Subcutaneous abdominal adipose tissue (tissue), 5 donors: ENCODE data around the gene HDAC9.

ENCODE experiments used
- H3K27ac ChIP-seq: one replicate; pipeline ENCODE4 v1.7.0; 2013; ENCODE audit warnings: low read depth, mild to moderate bottlenecking, inconsistent platforms, low read length, moderate library complexity
- H3K27me3 ChIP-seq, 5 donors: one replicate each; pipeline ENCODE4 v1.7.0; 2013; ENCODE audit warnings: low read length in 5 of 5, inconsistent platforms in 1 of 5; ENCODE audit not compliant: control insufficient read depth in 5 of 5, insufficient read depth in 4 of 5
- H3K36me3 ChIP-seq, 5 donors: one replicate each; pipeline ENCODE4 v1.7.0; 2013; ENCODE audit warnings: low read length in 5 of 5; ENCODE audit not compliant: control insufficient read depth in 5 of 5, insufficient read depth in 5 of 5
- H3K4me1 ChIP-seq, 5 donors: one replicate each; pipeline ENCODE4 v1.7.0; 2013; ENCODE audit warnings: low read length in 5 of 5, mild to moderate bottlenecking in 3 of 5, moderate library complexity in 1 of 5; ENCODE audit not compliant: control insufficient read depth in 5 of 5, insufficient read depth in 5 of 5
- H3K4me3 ChIP-seq, 5 donors: one replicate each; pipeline ENCODE4 v1.7.0; 2013; ENCODE audit warnings: low read length in 5 of 5, low read depth in 1 of 5
- H3K9ac ChIP-seq, 5 donors: one replicate each; pipeline ENCODE4 v1.7.0; 2013; ENCODE audit warnings: low read length in 5 of 5, mild to moderate bottlenecking in 4 of 5, moderate library complexity in 3 of 5
- H3K9me3 ChIP-seq, 5 donors: one replicate each; pipeline ENCODE4 v1.7.0; 2013; ENCODE audit warnings: low read length in 5 of 5; ENCODE audit not compliant: control insufficient read depth in 5 of 5
- donor health status: healthy.
- donor health status: healthy.
- donor health status: healthy.
- donor health status: healthy.
- donor health status: healthy.

The HDAC9 gene

DNA sequence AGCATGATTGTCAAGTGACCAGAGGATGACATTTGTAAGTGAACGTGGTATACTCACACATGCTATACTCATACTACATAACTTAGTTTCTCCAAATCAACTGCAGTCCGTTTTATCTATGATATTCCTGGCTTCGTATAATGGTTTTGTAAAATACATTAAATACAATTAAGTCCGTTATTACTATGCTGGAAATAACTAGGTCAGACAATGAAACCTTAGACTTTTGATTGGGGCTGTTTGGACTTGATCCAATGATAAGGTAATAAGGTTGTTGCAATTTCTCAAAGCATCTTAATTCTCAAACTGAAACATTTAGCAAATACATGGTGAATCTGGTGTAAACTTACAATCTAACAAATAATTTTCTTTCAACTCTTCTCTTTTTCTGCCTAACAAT is 504.9 kb downstream of the HDAC9 start:
- peaks cover 0 to 4% (median 0%) of the 10 kb centered on the region in 5 donors for H3K36me3 ChIP-seq
- H3K4me1 ChIP-seq = peaks cover 0 to 29% (median 12%) of the 10 kb centered on the region in 5 donors
- no peak overlapping the region for H3K27ac ChIP-seq
- no peak overlapping the region for H3K9ac ChIP-seq
- no peak overlapping the region for H3K4me3 ChIP-seq
- no peaks in the 10 kb centered on the region for H3K27me3 ChIP-seq
- no peaks in the 10 kb centered on the region for H3K9me3 ChIP-seq

DNA sequence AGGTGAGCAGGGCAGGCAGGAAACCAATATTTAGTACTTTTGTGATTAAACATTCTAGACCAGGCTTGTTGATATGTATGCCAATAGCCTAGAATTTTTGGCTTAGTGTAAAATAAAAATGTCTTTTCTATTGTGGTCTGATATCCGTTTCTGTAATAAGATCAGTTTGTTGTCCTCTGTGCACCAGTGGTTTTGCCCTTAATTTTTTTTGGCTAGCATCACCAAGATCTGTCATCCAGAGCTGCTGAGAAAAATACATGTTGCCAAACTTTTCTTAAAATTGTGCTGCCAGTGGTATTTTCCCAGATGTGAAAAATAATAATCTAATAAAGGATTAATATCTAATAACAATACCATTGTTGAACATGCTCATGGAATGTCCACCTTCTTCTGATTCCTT is 506.3 kb downstream of the HDAC9 start:
- Histone ChIP-seq H3K4me1 (peaks cover 0 to 21% (median 6%) of the 10 kb centered on the region in 5 donors), H3K36me3 (peaks cover 0 to 4% (median 0%) of the 10 kb centered on the region in 5 donors), H3K9ac (no peak overlapping the region), H3K27ac (no peak overlapping the region), H3K4me3 (no peak overlapping the region), H3K27me3 (no peaks in the 10 kb centered on the region), H3K9me3 (no peaks in the 10 kb centered on the region)

DNA sequence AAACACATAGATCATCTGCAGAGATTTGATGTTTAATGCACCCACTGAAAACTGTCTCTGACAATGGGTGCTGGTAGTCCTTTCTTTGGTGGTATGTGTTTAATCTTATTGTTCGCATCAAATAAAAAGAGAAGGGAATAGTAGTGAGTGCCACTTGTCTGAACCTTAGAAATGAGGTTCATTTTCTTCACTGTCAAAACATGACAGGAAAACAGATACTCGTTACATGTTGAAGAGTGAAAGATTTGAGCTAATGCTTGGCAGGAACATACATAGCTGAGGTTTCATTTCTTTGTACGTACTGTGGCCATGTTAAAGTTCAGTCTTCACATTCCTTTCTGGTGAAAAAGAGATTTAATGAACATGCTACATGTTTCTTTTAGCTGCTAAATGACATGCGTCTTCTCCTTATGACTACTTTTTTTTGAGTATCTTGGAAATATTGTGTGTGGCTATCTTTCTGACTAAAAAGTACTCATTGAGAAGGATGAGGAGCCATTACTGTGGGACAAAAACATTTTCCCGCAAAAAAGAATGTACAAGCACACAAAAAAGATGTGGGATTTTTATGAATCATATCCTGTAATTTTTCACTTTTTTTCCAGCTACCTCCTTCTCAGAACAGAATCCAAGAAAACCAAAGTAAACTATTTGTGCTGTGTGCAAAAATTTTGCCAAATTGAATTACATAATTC is 513.8 kb downstream of the HDAC9 start:
- Histone ChIP-seq H3K4me3 (peak overlapping the region in 2 of 5 donors; percentile 28 to 55), H3K27ac (no peak overlapping the region), H3K9ac (peak overlapping the region in 1 of 5 donors; percentile 19), H3K4me1 (no peaks in the 10 kb centered on the region), H3K36me3 (no peaks in the 10 kb centered on the region), H3K27me3 (no peaks in the 10 kb centered on the region), H3K9me3 (no peaks in the 10 kb centered on the region)

DNA sequence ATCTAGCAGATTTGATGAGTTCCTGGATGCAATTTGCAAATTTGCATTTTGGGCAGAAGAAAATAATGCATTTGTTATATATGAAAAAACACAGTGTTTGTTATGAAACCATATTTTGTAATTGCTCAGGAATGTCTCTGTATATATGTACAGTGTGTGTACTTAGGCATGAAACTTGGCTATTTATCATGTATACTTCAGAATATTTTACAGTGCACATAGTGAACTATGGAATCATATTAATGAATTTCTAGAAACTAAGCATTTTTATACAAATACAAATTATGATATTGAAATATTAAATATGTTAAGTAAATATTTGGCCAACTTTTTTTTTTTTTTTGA is 514.4 kb downstream of the HDAC9 start:
- Histone ChIP-seq H3K9me3 (no peaks in the 10 kb centered on the region), H3K4me1 (no peaks in the 10 kb centered on the region), H3K36me3 (no peaks in the 10 kb centered on the region), H3K4me3 (no peak overlapping the region), H3K27ac (no peak overlapping the region), H3K9ac (no peak overlapping the region), H3K27me3 (no peaks in the 10 kb centered on the region)

DNA sequence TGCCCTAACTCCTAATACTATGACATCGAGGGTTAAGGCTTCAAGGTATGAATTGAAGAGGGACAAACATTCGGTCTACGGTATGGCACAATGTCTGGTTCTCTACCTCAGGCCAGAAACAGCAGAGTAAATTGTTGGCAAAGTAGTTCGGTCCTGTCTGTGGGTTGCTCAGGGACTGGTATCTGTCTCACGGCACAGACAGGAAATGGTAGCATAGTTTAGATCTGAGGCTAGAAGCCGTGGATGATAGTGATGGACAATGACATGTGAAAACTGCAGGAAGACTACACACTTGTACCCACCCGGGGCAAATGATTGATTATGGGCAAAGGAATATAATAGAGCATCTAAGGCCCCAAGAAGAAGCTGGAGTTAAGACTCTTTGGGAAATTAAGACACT is 515.7 kb downstream of the HDAC9 start:
- Histone ChIP-seq H3K27ac (no peak overlapping the region), H3K9me3 (peaks cover 0 to 4% (median 0%) of the 10 kb centered on the region in 5 donors), H3K9ac (no peak overlapping the region), H3K36me3 (peaks cover 0 to 2% (median 0%) of the 10 kb centered on the region in 5 donors), H3K4me1 (no peaks in the 10 kb centered on the region), H3K27me3 (no peaks in the 10 kb centered on the region), H3K4me3 (no peak overlapping the region)

DNA sequence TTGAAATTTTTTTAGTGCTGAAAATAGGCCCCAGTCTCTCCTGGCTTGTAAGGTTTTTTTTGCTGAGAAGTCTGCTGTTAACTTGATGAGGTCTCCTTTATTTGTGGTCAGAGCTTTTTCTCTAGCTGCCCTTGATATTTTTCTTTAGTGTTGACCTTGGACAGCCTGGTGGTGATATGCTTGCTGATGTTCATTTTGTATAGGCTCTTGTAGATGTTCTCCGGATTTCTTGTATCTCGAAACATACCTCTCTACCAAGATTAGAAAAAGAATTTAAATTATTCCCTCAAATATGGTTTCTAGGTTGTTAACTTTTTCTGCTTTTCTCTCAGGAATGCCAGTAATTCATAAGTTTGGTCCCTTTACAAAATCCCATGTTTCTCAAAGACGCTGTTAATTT is 519.5 kb downstream of the HDAC9 start:
- Histone ChIP-seq H3K27ac (no peak overlapping the region), H3K4me1 (no peaks in the 10 kb centered on the region), H3K36me3 (peaks cover 0 to 2% (median 0%) of the 10 kb centered on the region in 5 donors), H3K27me3 (no peaks in the 10 kb centered on the region), H3K4me3 (no peak overlapping the region), H3K9me3 (peaks cover 0 to 13% (median 0%) of the 10 kb centered on the region in 5 donors), H3K9ac (no peak overlapping the region)

DNA sequence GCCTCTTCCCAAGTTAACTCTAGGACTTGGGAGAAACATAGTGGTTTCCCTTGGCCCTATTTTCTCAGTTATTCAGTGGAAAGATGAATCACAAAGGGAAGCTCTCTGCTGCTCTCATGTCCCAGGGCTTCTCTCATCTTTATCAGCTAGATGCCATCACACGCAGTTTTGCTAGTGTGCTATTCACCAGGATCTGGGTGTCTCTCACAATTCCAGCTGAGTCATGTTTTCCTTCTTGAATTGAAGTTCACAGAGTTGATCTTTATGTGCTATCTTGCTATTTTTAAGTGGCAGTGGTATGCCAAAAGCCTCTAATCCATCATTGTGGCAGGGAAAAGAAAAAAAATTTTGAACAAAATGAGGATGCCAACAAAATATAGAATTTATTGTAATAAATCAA is 520.6 kb downstream of the HDAC9 start:
- Histone ChIP-seq H3K4me1 (no peaks in the 10 kb centered on the region), H3K9ac (no peak overlapping the region), H3K36me3 (peaks cover 0 to 2% (median 0%) of the 10 kb centered on the region in 5 donors), H3K9me3 (peaks cover 0 to 13% (median 0%) of the 10 kb centered on the region in 5 donors), H3K27me3 (no peaks in the 10 kb centered on the region), H3K4me3 (no peak overlapping the region), H3K27ac (no peak overlapping the region)

DNA sequence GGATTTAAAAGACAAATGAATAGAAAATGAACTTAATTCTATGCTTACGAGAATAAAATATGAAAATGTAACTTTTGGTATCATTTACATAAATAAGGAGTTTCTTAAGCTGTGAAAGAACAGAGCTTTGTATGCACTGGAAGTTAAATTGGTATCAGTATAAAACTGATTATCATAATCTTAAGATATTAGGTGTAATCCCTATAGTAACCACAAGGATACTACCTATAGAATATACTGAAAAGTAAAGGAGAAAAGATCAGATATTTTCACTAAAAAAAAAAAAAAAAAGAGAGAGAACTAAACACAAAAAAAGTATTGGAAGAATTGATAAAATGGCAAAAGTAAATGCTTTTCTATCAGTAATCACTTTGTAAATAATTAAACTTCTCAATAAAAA is 521.8 kb downstream of the HDAC9 start:
- peaks cover 0 to 2% (median 0%) of the 10 kb centered on the region in 5 donors for H3K36me3 ChIP-seq

DNA sequence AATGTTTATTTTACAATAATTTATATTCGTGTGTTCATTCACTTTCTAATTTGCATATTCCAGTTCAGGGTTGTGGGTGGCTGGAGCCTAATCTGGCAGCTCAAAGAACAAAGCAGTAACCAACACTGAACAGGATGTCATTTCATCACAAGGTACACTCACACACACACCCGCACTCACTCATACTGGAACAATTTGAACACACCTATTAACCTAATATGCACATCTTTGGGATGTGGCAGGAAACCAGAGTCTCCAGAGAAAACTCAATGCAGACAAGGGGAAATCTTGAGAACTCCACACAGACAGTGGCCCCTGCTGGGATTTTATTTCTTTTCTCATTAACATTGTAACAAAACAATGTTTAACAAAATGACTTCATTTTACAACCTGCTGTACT is 524.5 kb downstream of the HDAC9 start:
- Histone ChIP-seq H3K9me3 (peaks cover 0 to 13% (median 0%) of the 10 kb centered on the region in 5 donors), H3K27ac (no peak overlapping the region), H3K4me3 (no peak overlapping the region), H3K36me3 (peaks cover 0 to 2% (median 0%) of the 10 kb centered on the region in 5 donors), H3K27me3 (no peaks in the 10 kb centered on the region), H3K4me1 (peaks cover 0 to 6% (median 0%) of the 10 kb centered on the region in 5 donors), H3K9ac (no peak overlapping the region)

More for the DNA sequence above, 521.8 kb downstream of the HDAC9 start:
- peaks cover 0 to 13% (median 0%) of the 10 kb centered on the region in 5 donors for H3K9me3 ChIP-seq
- no peak overlapping the region for H3K9ac ChIP-seq
- H3K4me3 ChIP-seq = no peak overlapping the region
- H3K4me1 ChIP-seq = no peaks in the 10 kb centered on the region
- H3K27me3 ChIP-seq = no peaks in the 10 kb centered on the region
- H3K27ac ChIP-seq = no peak overlapping the region

DNA sequence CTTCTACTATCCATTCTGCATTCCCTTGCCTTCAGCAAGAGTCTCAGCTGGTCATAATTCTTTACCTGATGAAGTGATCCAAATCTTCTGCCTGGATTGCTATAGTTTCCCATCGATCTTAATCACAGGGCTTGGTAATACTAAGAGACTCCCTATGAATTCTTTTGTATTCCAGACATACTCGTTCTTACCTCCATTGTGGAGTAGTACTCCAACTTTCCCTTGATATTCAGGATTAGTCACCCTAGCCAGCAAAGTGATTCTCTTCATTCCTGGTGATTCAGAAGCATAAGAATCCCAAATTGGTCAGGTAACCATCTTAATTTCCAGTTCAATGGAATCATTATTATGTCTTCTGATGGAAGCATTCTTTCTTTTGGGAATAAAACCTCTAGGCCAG is 525.2 kb downstream of the HDAC9 start:
- H3K4me1 ChIP-seq = peaks cover 0 to 6% (median 0%) of the 10 kb centered on the region in 5 donors
- no peak overlapping the region for H3K4me3 ChIP-seq

More for the DNA sequence above, 525.2 kb downstream of the HDAC9 start:
- Histone ChIP-seq H3K9me3 (peaks cover 0 to 13% (median 0%) of the 10 kb centered on the region in 5 donors), H3K36me3 (peaks cover 0 to 2% (median 0%) of the 10 kb centered on the region in 5 donors), H3K27ac (no peak overlapping the region), H3K9ac (no peak overlapping the region), H3K27me3 (no peaks in the 10 kb centered on the region)
